ENCODE results near the gene NSUN2. TPM values are rescaled to one million over a fixed set of nuclear protein-coding genes. Genes with fewer than 3 reads are reported as not detected.

The NSUN2 gene
- total RNA-seq, 4 donors from 2014 or later: 25.7 to 42.8 (median 39.1) TPM

GRCh38 chr5:6601816-6602215 is 31.0 kb downstream of the NSUN2 start:
- intact Hi-C loops (cut with DNase I): no loop called here
- Histone ChIP-seq H3K4me1 (peaks cover 5 to 16% (median 8%) of the 10 kb centered on the region in 4 donors), H3K27me3 (no peaks in the 10 kb centered on the region), H3K9me3 (no peaks in the 10 kb centered on the region), H3K36me3 (peaks cover 85 to 97% (median 93%) of the 10 kb centered on the region in 4 donors), H3K4me3 (no peak overlapping the region), H3K27ac (replicated peaks in 1 of 4) (no peak overlapping the region)
- WGBS: 92% methylated on average over 11 of the region's 11 CpGs
- DNase-seq (ENCODE audit: extremely low spot score): no peak
- no peak for TF ChIP-seq POLR2AphosphoS5 (IDR thresholded peaks at IDR 0.05)
- no peak for TF ChIP-seq CTCF (IDR thresholded peaks at IDR 0.05)
- TF ChIP-seq POLR2A (IDR thresholded peaks at IDR 0.05; ENCODE audit: low read depth): no peak
- TF ChIP-seq EP300 (IDR thresholded peaks at IDR 0.05): no peak

GRCh38 chr5:6601271-6601670 is 31.6 kb downstream of the NSUN2 start:
- TF ChIP-seq POLR2A (IDR thresholded peaks at IDR 0.05; ENCODE audit: low read depth): no peak
- TF ChIP-seq POLR2AphosphoS5 (IDR thresholded peaks at IDR 0.05): no peak
- no peak for TF ChIP-seq CTCF (IDR thresholded peaks at IDR 0.05)
- no peak for TF ChIP-seq EP300 (IDR thresholded peaks at IDR 0.05)
- Histone ChIP-seq H3K9me3 (no peaks in the 10 kb centered on the region), H3K27ac (replicated peaks in 1 of 4) (no peak overlapping the region), H3K4me3 (no peak overlapping the region), H3K36me3 (peaks cover 85 to 97% (median 92%) of the 10 kb centered on the region in 4 donors), H3K27me3 (no peaks in the 10 kb centered on the region), H3K4me1 (peaks cover 5 to 16% (median 8%) of the 10 kb centered on the region in 4 donors)
- intact Hi-C loops (cut with DNase I): no loop called here
- 89% methylated on average over 11 of the region's 11 CpGs for WGBS
- DNase-seq (ENCODE audit: extremely low spot score): no peak

- no peak for DNase-seq (ENCODE audit: extremely low spot score)
- WGBS: 81% methylated on average over 8 of the region's 8 CpGs
- Histone ChIP-seq H3K9me3 (no peaks in the 10 kb centered on the region), H3K4me3 (no peak overlapping the region), H3K4me1 (peaks cover 5 to 16% (median 8%) of the 10 kb centered on the region in 4 donors), H3K27me3 (no peaks in the 10 kb centered on the region), H3K36me3 (peaks cover 69 to 87% (median 79%) of the 10 kb centered on the region in 4 donors), H3K27ac (replicated peaks in 1 of 4) (no peak overlapping the region)
- intact Hi-C loops (cut with DNase I): no loop called here
- no peak for TF ChIP-seq POLR2A (IDR thresholded peaks at IDR 0.05; ENCODE audit: low read depth)
- TF ChIP-seq CTCF (IDR thresholded peaks at IDR 0.05): no peak
- TF ChIP-seq POLR2AphosphoS5 (IDR thresholded peaks at IDR 0.05): no peak
- no peak for TF ChIP-seq EP300 (IDR thresholded peaks at IDR 0.05)
These were observed 33.1 kb downstream of the NSUN2 start for GRCh38 chr5:6599739-6600138.

GRCh38 chr5:6598351-6598900 is 34.4 kb downstream of the NSUN2 start:
- Histone ChIP-seq H3K4me1 (peaks cover 5 to 16% (median 8%) of the 10 kb centered on the region in 4 donors), H3K27ac (replicated peaks in 1 of 4) (peak overlapping the region; percentile 42 to 72 (median 66)), H3K9me3 (no peaks in the 10 kb centered on the region), H3K4me3 (no peak overlapping the region), H3K27me3 (no peaks in the 10 kb centered on the region), H3K36me3 (peaks cover 56 to 74% (median 66%) of the 10 kb centered on the region in 4 donors)
- no peak for TF ChIP-seq EP300 (IDR thresholded peaks at IDR 0.05)
- TF ChIP-seq POLR2A (IDR thresholded peaks at IDR 0.05; ENCODE audit: low read depth): no peak
- peak; percentile 22 to 52 for TF ChIP-seq POLR2AphosphoS5 (IDR thresholded peaks at IDR 0.05)
- no peak for TF ChIP-seq CTCF (IDR thresholded peaks at IDR 0.05)
- WGBS: 67% methylated on average over 14 of the region's 14 CpGs
- intact Hi-C loops (cut with DNase I): no loop called here
- no peak for DNase-seq (ENCODE audit: extremely low spot score)

GRCh38 chr5:6597557-6597956 is 35.3 kb downstream of the NSUN2 start:
- Histone ChIP-seq H3K27me3 (no peaks in the 10 kb centered on the region), H3K4me1 (peaks cover 5 to 16% (median 8%) of the 10 kb centered on the region in 4 donors), H3K4me3 (no peak overlapping the region), H3K36me3 (peaks cover 47 to 65% (median 57%) of the 10 kb centered on the region in 4 donors), H3K9me3 (no peaks in the 10 kb centered on the region), H3K27ac (replicated peaks in 1 of 4) (peak overlapping the region; percentile 49 to 72 (median 70))
- TF ChIP-seq POLR2A (IDR thresholded peaks at IDR 0.05; ENCODE audit: low read depth) (no peak), EP300 (IDR thresholded peaks at IDR 0.05) (no peak), POLR2AphosphoS5 (IDR thresholded peaks at IDR 0.05) (no peak), CTCF (IDR thresholded peaks at IDR 0.05) (no peak)
- 90% methylated on average over 6 of the region's 6 CpGs for WGBS
- no peak for DNase-seq (ENCODE audit: extremely low spot score)
- intact Hi-C loops (cut with DNase I): no loop called here

Data from esophagus muscularis mucosa (tissue), 4 donors.